GM12875 (cell line): ENCODE measurements around the gene PHF14.

Experiments used
- H3K4me3 ChIP-seq: one replicate; pipeline ENCODE4 v1.5.1; 2011; ENCODE audit warnings: low read depth, low read length, control low read depth
- CTCF ChIP-seq: IDR thresholded peaks from 2 replicates; pipeline ENCODE4 v1.5.1; 2011; ENCODE audit warnings: low read depth, mild to moderate bottlenecking, control low read depth, inconsistent platforms, low read length, moderate library complexity, borderline replicate concordance; ENCODE audit not compliant: insufficient read depth

PHF14 gene

GRCh38 chr7:11124856-11125559, 151.3 kb downstream of the PHF14 start:
- TF ChIP-seq CTCF: no peak
- H3K4me3 ChIP-seq: no peak overlapping the region

DNA sequence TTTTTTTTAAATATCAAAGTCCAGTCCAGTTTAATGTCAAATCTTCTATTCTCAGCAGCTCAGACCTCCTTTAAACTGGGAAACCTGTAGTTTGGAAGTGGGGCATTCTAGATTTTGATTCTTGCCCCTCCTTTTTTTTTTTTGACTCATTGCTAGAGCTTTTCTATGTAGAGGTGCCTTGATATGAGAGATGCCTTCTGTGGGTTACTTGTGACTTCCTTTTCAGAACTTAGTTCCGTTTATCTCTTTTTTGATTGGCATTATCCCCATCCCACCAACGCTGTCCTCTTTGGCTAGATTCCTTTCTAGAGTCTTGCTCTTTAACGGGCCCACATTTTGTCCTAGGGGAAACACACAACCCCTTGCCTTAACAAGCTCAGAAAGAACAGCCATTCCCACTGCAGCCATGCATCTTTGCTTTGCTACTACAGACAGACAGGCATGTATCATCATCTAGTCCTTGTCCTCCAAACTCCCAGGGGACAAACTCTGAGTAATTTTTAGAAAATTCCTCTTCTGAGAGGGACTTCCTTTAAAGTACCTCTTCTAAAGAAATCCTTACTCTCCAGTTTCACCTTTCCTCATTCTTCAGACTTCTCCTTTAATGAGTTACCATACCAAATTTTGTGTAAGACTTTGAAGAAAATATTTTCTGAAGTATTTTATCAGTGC, 153.6 kb downstream of the PHF14 start:
- no peak for TF ChIP-seq CTCF
- H3K4me3 ChIP-seq: no peak overlapping the region

DNA sequence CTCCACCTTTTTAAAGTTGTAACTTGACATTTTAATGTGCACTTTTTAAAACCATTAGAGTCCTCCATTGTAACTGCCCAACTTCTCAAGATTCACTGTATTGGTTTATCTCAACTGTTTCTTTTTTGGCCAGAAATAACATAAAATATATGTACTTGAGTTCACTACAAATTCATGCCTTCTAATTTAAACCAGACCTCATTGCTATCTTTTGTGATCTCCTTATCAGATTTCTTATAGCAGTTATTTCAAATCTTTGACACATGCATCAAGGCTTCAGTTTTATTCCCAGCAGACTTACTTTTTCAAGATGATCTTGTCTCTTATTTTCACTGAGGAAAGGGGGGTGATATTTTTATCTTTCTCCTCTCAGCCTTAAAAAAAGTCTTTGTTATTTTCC, 154.3 kb downstream of the PHF14 start:
- no peak overlapping the region for H3K4me3 ChIP-seq
- TF ChIP-seq CTCF: no peak

GRCh38 chr7:11128498-11128897, 154.8 kb downstream of the PHF14 start:
- TF ChIP-seq CTCF: no peak
- H3K4me3 ChIP-seq: no peak overlapping the region

DNA sequence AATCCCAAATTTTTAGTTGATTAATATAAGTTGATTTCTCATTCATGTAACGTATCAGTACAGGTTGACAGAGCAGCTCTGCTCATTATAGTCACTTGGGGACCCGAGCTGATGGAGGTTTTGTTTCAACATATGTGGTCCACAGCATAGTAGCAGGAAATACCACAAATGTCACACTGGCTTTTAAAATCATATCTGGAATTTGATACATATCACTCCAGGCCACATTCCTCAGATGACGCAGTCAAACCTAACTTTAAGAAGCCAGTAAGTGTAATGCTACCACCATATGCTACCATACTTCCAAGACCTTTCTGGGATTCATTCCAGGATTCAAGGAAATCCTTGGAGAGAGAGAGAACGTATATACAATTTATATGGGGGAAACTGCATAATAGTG, 156.3 kb downstream of the PHF14 start:
- no peak overlapping the region for H3K4me3 ChIP-seq
- TF ChIP-seq CTCF: no peak

GRCh38 chr7:11130601-11131000, 156.9 kb downstream of the PHF14 start:
- H3K4me3 ChIP-seq: no peak overlapping the region
- no peak for TF ChIP-seq CTCF

GRCh38 chr7:11133436-11133959, 159.8 kb downstream of the PHF14 start:
- no peak for TF ChIP-seq CTCF

More at GRCh38 chr7:11133436-11133959, 159.8 kb downstream of the PHF14 start:
- no peak overlapping the region for H3K4me3 ChIP-seq
